ENCODE results near the gene ZNF428.

ZNF428 gene

GRCh38 chr19:43560687-43561086 is 58.7 kb downstream of the ZNF428 start:
- no peaks in the 10 kb centered on the region for H3K27me3 ChIP-seq (ENCODE audit: low read length)
- no peaks in the 10 kb centered on the region for H4K20me1 ChIP-seq (ENCODE audit: low read depth, low read length)
- TF ChIP-seq EZH2phosphoT487 (conservative IDR thresholded peaks at IDR 0.05; ENCODE audit: low read length): no peak
- TF ChIP-seq CTCF (IDR thresholded peaks at IDR 0.05; ENCODE audit: insufficient read depth, low read length, poor library complexity, severe bottlenecking): no peak
- no peaks in the 10 kb centered on the region for H3K36me3 ChIP-seq (ENCODE audit: low read length)
- no peak overlapping the region for H3K4me3 ChIP-seq (ENCODE audit: insufficient read depth, low read length, poor library complexity, severe bottlenecking)
- no peaks in the 10 kb centered on the region for H3K9me3 ChIP-seq (ENCODE audit: insufficient read depth, low read length)
- H3K9ac ChIP-seq (ENCODE audit: low read length): no peak overlapping the region
- H2AFZ ChIP-seq (ENCODE audit: low read depth, low read length, severe bottlenecking): no peak overlapping the region
- H3K4me2 ChIP-seq (ENCODE audit: low read depth, low read length, poor library complexity, severe bottlenecking): no peak overlapping the region
- peaks cover 7% of the 10 kb centered on the region; the same call in 1 of the 2 replicates for H3K79me2 ChIP-seq (ENCODE audit: insufficient read depth, low read length)
- H3K27ac ChIP-seq (ENCODE audit: low read depth, low read length): no peak overlapping the region
- H3F3A ChIP-seq (ENCODE audit: insufficient read depth): peaks cover 9% of the 10 kb centered on the region; the same call in 1 of the 2 replicates
- no peaks in the 10 kb centered on the region for H3K9me2 ChIP-seq (replicated peaks; ENCODE audit: insufficient read depth, low read length)
